Measurements from ENCODE around the gene WDR82.
A peak's percentile ranks its signal among the peaks of the same experiment; 100 is the strongest.

Gene WDR82

DNA sequence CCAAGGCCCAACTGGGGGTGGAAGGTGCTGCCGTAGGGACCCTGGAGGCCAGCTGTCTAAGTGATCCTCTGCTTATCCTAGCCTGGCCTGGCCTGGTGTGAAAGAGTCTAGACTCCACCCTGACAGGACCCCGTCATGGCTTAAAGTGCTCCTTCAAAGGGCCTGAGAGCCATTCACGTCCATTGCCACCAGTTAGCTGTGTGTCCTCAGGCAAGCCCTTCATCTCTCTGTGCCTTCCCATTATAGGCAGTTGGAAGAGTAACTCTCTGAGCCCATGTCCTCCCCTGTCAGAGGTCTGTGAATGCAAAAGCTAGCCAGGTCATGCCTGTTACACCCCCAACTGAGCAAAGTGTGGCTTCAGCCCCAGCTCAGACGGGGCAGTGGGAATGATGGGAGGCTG, 28.5 kb upstream of the WDR82 start:
- DNase-seq, result no peak

- no peak for DNase-seq
These were observed 27.5 kb upstream of the WDR82 start for GRCh38 chr3:52305926-52306325.

DNA sequence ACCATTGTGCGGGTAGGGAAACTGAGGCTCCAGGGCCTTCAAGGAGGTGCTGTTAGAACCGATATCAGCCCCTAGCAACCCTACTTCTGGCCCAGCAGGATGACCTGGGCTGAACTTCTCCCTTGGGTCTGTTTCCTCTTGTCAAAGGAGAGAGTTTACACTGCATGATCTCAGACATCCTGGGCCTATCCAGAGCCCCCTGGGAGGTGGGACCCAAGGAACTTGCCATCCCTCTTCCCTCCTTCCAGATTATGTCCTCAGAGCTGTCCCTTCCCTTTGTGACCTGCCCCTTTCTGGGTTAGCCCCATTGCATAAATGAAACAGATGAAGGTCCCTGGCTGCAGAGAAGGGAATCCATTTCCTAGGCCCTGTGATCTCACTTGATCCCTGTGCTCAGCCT, 25.4 kb upstream of the WDR82 start:
- no peak for DNase-seq

GRCh38 chr3:52302426-52303145, 24.1 kb upstream of the WDR82 start:
- DNase-seq, result no peak

- DNase-seq, result peak; percentile 63 to 75
These were observed 21.6 kb upstream of the WDR82 start for GRCh38 chr3:52299879-52300611.

- no peak for DNase-seq
These were observed 20.9 kb upstream of the WDR82 start for GRCh38 chr3:52299247-52299878.

DNA sequence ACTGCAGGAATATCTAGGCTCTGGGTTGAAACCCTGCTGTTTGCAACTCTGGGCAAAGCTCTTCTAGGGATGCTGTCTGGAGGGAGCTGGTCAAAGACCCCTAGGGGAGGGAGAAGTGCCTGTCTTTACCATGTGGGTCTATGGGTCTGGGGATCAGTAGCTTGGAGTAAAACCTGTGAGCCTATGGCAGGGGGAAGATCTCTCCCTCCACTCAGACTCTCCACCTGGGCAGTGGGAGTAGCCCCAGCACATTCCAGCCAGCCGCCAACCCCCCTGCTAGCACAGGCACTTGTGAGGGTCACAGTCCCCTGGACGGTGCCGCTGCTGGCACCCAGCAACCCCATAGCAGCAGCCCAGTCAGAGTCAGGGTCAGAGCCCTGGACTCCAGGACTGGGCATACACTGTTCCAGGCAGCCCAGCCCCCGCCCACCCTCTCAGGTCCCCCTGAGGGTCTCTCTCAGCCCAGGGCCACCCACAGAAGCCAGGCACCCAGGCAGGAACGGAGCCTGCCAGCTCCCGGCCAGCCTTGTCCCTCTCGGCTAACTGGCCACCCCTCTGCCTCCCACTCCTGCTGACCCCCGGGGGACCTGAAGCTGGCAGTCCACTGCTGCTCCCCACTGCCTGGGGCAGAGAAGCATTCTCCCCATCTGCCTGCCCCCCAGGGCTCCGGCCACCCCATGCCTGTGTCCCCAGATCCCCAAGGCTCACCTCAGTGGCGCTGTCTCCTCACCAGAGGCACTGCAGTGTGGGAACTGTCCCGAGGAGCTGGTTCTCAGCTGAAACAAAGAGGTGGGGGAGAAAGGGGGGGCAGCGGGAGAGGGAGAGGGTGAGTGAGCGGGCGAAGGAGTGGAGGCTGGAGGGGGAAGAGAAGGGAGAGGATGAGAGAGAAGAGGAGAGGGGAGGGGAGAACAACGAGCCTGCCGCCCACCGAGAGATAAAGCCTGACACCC, 20.0 kb upstream of the WDR82 start:
- DNase-seq, result no peak

GRCh38 chr3:52297242-52298148, 19.0 kb upstream of the WDR82 start:
- DNase-seq, result no peak

- no peak for DNase-seq
These were observed 17.3 kb upstream of the WDR82 start for GRCh38 chr3:52295671-52296208.

GRCh38 chr3:52294320-52295150, 16.1 kb upstream of the WDR82 start:
- no peak for DNase-seq

GRCh38 chr3:52293491-52294319, 15.3 kb upstream of the WDR82 start:
- no peak for DNase-seq

DNA sequence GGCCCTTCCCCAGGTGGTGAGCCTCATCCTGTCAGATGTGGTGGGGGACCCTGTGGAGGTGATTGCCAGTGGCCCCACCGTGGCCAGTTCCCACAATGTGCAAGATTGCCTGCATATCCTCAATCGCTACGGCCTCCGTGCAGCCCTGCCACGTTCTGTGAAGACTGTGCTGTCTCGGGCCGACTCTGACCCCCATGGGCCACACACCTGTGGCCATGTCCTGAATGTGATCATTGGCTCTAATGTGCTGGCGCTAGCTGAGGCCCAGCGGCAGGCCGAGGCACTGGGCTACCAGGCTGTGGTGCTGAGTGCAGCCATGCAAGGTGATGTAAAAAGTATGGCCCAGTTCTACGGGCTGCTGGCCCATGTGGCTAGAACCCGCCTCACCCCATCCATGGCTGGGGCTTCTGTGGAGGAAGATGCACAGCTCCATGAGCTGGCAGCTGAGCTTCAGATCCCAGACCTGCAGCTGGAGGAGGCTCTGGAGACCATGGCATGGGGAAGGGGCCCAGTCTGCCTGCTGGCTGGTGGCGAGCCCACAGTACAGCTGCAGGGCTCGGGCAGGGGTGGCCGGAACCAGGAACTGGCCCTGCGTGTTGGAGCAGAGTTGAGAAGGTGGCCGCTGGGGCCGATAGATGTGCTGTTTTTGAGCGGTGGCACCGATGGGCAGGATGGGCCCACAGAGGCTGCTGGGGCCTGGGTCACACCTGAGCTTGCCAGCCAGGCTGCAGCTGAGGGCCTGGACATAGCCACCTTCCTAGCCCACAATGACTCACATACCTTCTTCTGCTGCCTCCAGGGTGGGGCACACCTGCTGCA, 14.0 kb upstream of the WDR82 start:
- DNase-seq, result no peak

- DNase-seq, result peak in 1 of 2 experiments; percentile 29
These were observed 13.2 kb upstream of the WDR82 start for GRCh38 chr3:52291508-52292181.

- DNase-seq, result no peak
These were observed 12.4 kb upstream of the WDR82 start for GRCh38 chr3:52290596-52291507.

GRCh38 chr3:52289747-52290595, 11.5 kb upstream of the WDR82 start:
- DNase-seq, result no peak

DNA sequence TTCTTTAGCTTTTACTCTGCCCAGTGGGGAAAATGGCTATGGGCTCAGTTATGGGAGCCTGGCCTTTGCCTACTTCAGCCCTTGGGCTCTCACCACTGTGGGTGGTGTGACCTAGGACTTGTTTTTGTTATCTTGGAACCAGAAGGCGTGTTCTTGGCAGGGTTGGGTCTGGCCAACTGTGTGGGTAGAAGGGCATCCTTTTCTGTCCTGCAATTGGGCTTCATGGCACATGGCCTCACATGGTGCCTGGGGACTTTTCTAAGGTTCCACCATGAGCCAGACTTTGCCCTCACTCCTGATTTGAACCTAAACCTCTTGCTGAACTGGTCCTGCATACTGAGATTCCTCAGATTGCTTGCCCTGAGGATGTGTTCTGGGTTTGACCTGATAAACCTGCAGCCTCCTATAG, 10.9 kb upstream of the WDR82 start:
- no peak for DNase-seq

Data from NCI-H524 (cell line).